Breast epithelium (tissue), 3 donors: ENCODE measurements around the gene FUT7.

ENCODE experiments used
- POLR2A ChIP-seq: fragments of 450-650 bp; IDR thresholded peaks from one replicate; pipeline ENCODE4 v1.6.1; 2016; ENCODE audit warnings: antibody characterized with exemption, mild to moderate bottlenecking, moderate library complexity
- POLR2AphosphoS5 ChIP-seq, 3 donors: sonication (generic); formaldehyde crosslinking; IDR thresholded peaks; one replicate each; pipeline ENCODE4 v1.6.1; 2017; ENCODE audit warnings: antibody characterized with exemption in 3 of 3
- TF ChIP-seq, protein P1 (sequence below), 3 donors: fragments of 450-650 bp; IDR thresholded peaks; one replicate each; pipeline ENCODE4 v1.5.1; 2016 to 2017; ENCODE audit warnings: antibody characterized with exemption in 3 of 3, mild to moderate bottlenecking in 3 of 3, moderate library complexity in 3 of 3

DNA sequence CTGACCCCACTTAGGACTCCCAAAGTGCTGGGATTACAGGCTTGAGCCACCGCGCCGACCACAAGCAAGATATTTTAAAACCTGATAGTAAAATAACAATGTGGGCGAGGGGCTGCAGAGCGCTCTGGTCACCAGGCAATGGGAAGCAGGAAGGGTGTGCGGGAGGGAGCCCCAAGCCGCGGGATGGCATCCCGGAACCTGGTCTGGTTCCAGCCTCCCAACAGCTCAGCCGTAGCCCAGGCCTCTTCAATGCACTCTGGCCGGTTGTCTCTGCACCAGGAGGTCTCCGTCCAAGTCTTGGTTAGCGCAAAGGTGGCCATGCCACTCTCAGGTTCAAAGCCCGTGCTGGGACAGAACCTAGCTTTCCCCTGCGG is 44.7 kb upstream of the FUT7 start:
- TF ChIP-seq, protein P1, sequence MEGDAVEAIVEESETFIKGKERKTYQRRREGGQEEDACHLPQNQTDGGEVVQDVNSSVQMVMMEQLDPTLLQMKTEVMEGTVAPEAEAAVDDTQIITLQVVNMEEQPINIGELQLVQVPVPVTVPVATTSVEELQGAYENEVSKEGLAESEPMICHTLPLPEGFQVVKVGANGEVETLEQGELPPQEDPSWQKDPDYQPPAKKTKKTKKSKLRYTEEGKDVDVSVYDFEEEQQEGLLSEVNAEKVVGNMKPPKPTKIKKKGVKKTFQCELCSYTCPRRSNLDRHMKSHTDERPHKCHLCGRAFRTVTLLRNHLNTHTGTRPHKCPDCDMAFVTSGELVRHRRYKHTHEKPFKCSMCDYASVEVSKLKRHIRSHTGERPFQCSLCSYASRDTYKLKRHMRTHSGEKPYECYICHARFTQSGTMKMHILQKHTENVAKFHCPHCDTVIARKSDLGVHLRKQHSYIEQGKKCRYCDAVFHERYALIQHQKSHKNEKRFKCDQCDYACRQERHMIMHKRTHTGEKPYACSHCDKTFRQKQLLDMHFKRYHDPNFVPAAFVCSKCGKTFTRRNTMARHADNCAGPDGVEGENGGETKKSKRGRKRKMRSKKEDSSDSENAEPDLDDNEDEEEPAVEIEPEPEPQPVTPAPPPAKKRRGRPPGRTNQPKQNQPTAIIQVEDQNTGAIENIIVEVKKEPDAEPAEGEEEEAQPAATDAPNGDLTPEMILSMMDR (IDR thresholded peaks at IDR 0.05), result no peak
- TF ChIP-seq POLR2A (no peak), POLR2AphosphoS5 (IDR thresholded peaks at IDR 0.05) (no peak)
